Loucy (cell line): Measurements from ENCODE around the gene GTF2A2.

Experiments
- CTCF ChIP-seq: fragments of 200-600 bp; sonication (generic); conservative IDR thresholded peaks from 2 replicates; pipeline ENCODE4 v1.5.1; 2014; ENCODE audit warnings: mild to moderate bottlenecking, antibody characterized with exemption, low read length
- EZH2phosphoT487 ChIP-seq: fragments of 200-600 bp; IDR thresholded peaks from 2 replicates; pipeline ENCODE4 v1.6.1; 2018; ENCODE audit warnings: antibody characterized with exemption, mild to moderate bottlenecking, moderate library complexity, borderline replicate concordance

GRCh38 chr15:59699810-59700431, 42.6 kb upstream of the GTF2A2 start:
- TF ChIP-seq CTCF (no peak), EZH2phosphoT487 (no peak)
